MM.1S (cell line): ENCODE measurements around the gene ELAVL3.

Experiments used
- CTCF ChIP-seq: fragments of 300-600 bp; sonication (generic); IDR thresholded peaks from 2 replicates; pipeline ENCODE4 v1.5.1; 2016; ENCODE audit warnings: antibody characterized with exemption, low read length, mixed read lengths
- EZH2phosphoT487 ChIP-seq: fragments of 300-600 bp; sonication (generic); IDR thresholded peaks from 2 replicates; pipeline ENCODE4 v1.6.1; 2018; ENCODE audit warnings: antibody characterized with exemption, low read length

- TF ChIP-seq CTCF (no peak), EZH2phosphoT487 (no peak)
Measured at GRCh38 chr19:11506967-11507366, 26.1 kb upstream of the ELAVL3 start.
